Measurements from ENCODE around the gene PAPPA2. TPM values are rescaled to one million over a fixed set of nuclear protein-coding genes. Genes with fewer than 3 reads are reported as not detected.

Gene PAPPA2
- total RNA-seq, 3 donors from 2014 or later (not counting 1 experiment from before 2014, with no cell fraction given) = 0.48 TPM; not detected in 2

GRCh38 chr1:176434234-176434633 lies 28.7 kb upstream of the PAPPA2 start:
- intact Hi-C loops (cut with micrococcal nuclease) = no loop called here
- H3K27ac ChIP-seq (ENCODE audit: low read length) = no peak overlapping the region
- H3K4me3 Mint-ChIP-seq = no peak overlapping the region
- no peaks in the 10 kb centered on the region for H3K27me3 Mint-ChIP-seq (ENCODE audit: low read depth in 2 of 2)
- no peak for ATAC-seq
- H3K36me3 ChIP-seq (ENCODE audit: control insufficient read depth, insufficient read depth, low read length) = no peaks in the 10 kb centered on the region
- no peaks in the 10 kb centered on the region for H3K36me3 Mint-ChIP-seq
- peaks cover 2 to 5% of the 10 kb centered on the region in 2 donors for H3K9me3 Mint-ChIP-seq
- H3K27ac Mint-ChIP-seq = no peak overlapping the region
- no peaks in the 10 kb centered on the region for H3K4me1 Mint-ChIP-seq
- no peak for DNase-seq
- H3K4me1 ChIP-seq (ENCODE audit: control insufficient read depth, insufficient read depth, low read length) = no peaks in the 10 kb centered on the region
- TF ChIP-seq CTCF (IDR thresholded peaks at IDR 0.05) = no peak
- no peaks in the 10 kb centered on the region for H3K9me3 ChIP-seq (ENCODE audit: control insufficient read depth, insufficient read depth, low read length)
- no peak overlapping the region for H3K4me3 ChIP-seq (ENCODE audit: low read length)
- no peaks in the 10 kb centered on the region for H3K27me3 ChIP-seq (ENCODE audit: control insufficient read depth, insufficient read depth, low read length)
- 79% methylated on average over 2 of the region's 2 CpGs for WGBS (ENCODE audit: insufficient coverage)

- TF ChIP-seq CTCF (IDR thresholded peaks at IDR 0.05) = no peak
- Histone ChIP-seq H3K27me3 (ENCODE audit: control insufficient read depth, insufficient read depth, low read length) (no peaks in the 10 kb centered on the region), H3K9me3 (ENCODE audit: control insufficient read depth, insufficient read depth, low read length) (no peaks in the 10 kb centered on the region), H3K27ac (ENCODE audit: low read length) (no peak overlapping the region), H3K4me1 (ENCODE audit: control insufficient read depth, insufficient read depth, low read length) (no peaks in the 10 kb centered on the region), H3K4me3 (ENCODE audit: low read length) (no peak overlapping the region), H3K36me3 (ENCODE audit: control insufficient read depth, insufficient read depth, low read length) (no peaks in the 10 kb centered on the region)
- intact Hi-C loops (cut with micrococcal nuclease) = no loop called here
- no peaks in the 10 kb centered on the region for H3K4me1 Mint-ChIP-seq
- DNase-seq (no peak), ATAC-seq (no peak)
- H3K27ac Mint-ChIP-seq = no peak overlapping the region
- H3K9me3 Mint-ChIP-seq = peaks cover 2 to 5% of the 10 kb centered on the region in 2 donors
- H3K27me3 Mint-ChIP-seq (ENCODE audit: low read depth in 2 of 2) = no peaks in the 10 kb centered on the region
- no peaks in the 10 kb centered on the region for H3K36me3 Mint-ChIP-seq
- no peak overlapping the region for H3K4me3 Mint-ChIP-seq
Measured at GRCh38 chr1:176436251-176436650, 26.7 kb upstream of the PAPPA2 start.

- Mint-ChIP-seq H3K27ac (no peak overlapping the region), H3K27me3 (ENCODE audit: low read depth in 2 of 2) (no peaks in the 10 kb centered on the region), H3K9me3 (peaks cover 2 to 9% of the 10 kb centered on the region in 2 donors), H3K4me1 (no peaks in the 10 kb centered on the region), H3K4me3 (no peak overlapping the region), H3K36me3 (no peaks in the 10 kb centered on the region)
- Histone ChIP-seq H3K9me3 (ENCODE audit: control insufficient read depth, insufficient read depth, low read length) (no peaks in the 10 kb centered on the region), H3K27me3 (ENCODE audit: control insufficient read depth, insufficient read depth, low read length) (no peaks in the 10 kb centered on the region), H3K36me3 (ENCODE audit: control insufficient read depth, insufficient read depth, low read length) (no peaks in the 10 kb centered on the region), H3K4me3 (ENCODE audit: low read length) (no peak overlapping the region), H3K27ac (ENCODE audit: low read length) (no peak overlapping the region), H3K4me1 (ENCODE audit: control insufficient read depth, insufficient read depth, low read length) (no peaks in the 10 kb centered on the region)
- intact Hi-C loops (cut with micrococcal nuclease) = no loop called here
- DNase-seq (no peak), ATAC-seq (no peak)
- TF ChIP-seq CTCF (IDR thresholded peaks at IDR 0.05) = no peak
- 93% methylated on average over 1 of the region's 2 CpGs for WGBS (ENCODE audit: insufficient coverage)
Measured at GRCh38 chr1:176440176-176440575, 22.8 kb upstream of the PAPPA2 start.

GRCh38 chr1:176444286-176444685 lies 18.7 kb upstream of the PAPPA2 start:
- no peak overlapping the region for H3K4me3 ChIP-seq (ENCODE audit: low read length)
- intact Hi-C loops (cut with micrococcal nuclease) = no loop called here
- ATAC-seq (no peak), DNase-seq (no peak)
- H3K27ac ChIP-seq (ENCODE audit: low read length) = no peak overlapping the region
- 71% methylated on average over 4 of the region's 4 CpGs for WGBS (ENCODE audit: insufficient coverage)
- Mint-ChIP-seq H3K4me3 (no peak overlapping the region), H3K27ac (no peak overlapping the region), H3K4me1 (no peaks in the 10 kb centered on the region), H3K9me3 (peaks cover 3 to 4% of the 10 kb centered on the region in 2 donors), H3K27me3 (ENCODE audit: low read depth in 2 of 2) (no peaks in the 10 kb centered on the region), H3K36me3 (no peaks in the 10 kb centered on the region)
- no peak for TF ChIP-seq CTCF (IDR thresholded peaks at IDR 0.05)
- H3K36me3 ChIP-seq (ENCODE audit: control insufficient read depth, insufficient read depth, low read length) = no peaks in the 10 kb centered on the region
- H3K9me3 ChIP-seq (ENCODE audit: control insufficient read depth, insufficient read depth, low read length) = no peaks in the 10 kb centered on the region
- no peaks in the 10 kb centered on the region for H3K27me3 ChIP-seq (ENCODE audit: control insufficient read depth, insufficient read depth, low read length)
- no peaks in the 10 kb centered on the region for H3K4me1 ChIP-seq (ENCODE audit: control insufficient read depth, insufficient read depth, low read length)

Data from natural killer cell (primary cell).